OCI-M2 (cell line): ENCODE results near the gene TMEM80.
"Not testable (repeated sequence)": the region's sequence is repeated elsewhere in the genome, so short reads cannot be mapped to it uniquely, and the experiment has no call there.

ENCODE experiments used
- DNase-seq: peaks from one replicate; lab custom pipeline; 2025; ENCODE audit not compliant: unreplicated experiment; lab: John Stamatoyannopoulos, UW

Gene TMEM80

GRCh38 chr11:695538-696248 is at the start of gene TMEM80:
Gene TMEM80, plus strand, starts transcription at chr11:695816. Its CDS starts 12 bp downstream, at chr11:695828.
- DNase-seq, result peak; percentile 81

GRCh38 chr11:646214-646613 is 49.4 kb upstream of the TMEM80 start:
- no peak for DNase-seq

GRCh38 chr11:647672-648158 is 47.9 kb upstream of the TMEM80 start:
- not testable (repeated sequence) for DNase-seq

- no peak for DNase-seq
Measured at GRCh38 chr11:650482-650881, 45.1 kb upstream of the TMEM80 start.

GRCh38 chr11:653136-653535 is 42.5 kb upstream of the TMEM80 start:
- DNase-seq, result not testable (repeated sequence)

- no peak for DNase-seq
Measured at GRCh38 chr11:653837-654236, 41.8 kb upstream of the TMEM80 start.

GRCh38 chr11:654444-654843 is 41.2 kb upstream of the TMEM80 start:
- not testable (repeated sequence) for DNase-seq

GRCh38 chr11:655036-655726 is 40.4 kb upstream of the TMEM80 start:
- no peak for DNase-seq

GRCh38 chr11:656426-656825 is 39.2 kb upstream of the TMEM80 start:
- DNase-seq, result no peak

- DNase-seq, result no peak
Measured at GRCh38 chr11:656866-657265, 38.8 kb upstream of the TMEM80 start.

- DNase-seq, result no peak
Measured at GRCh38 chr11:657691-658126, 37.9 kb upstream of the TMEM80 start.

- DNase-seq, result no peak
Measured at GRCh38 chr11:659532-660085, 36.0 kb upstream of the TMEM80 start.

- no peak for DNase-seq
Measured at GRCh38 chr11:660281-660680, 35.3 kb upstream of the TMEM80 start.

GRCh38 chr11:660681-661444 is 34.8 kb upstream of the TMEM80 start:
- DNase-seq, result no peak

GRCh38 chr11:662689-663274 is 32.8 kb upstream of the TMEM80 start:
- no peak for DNase-seq

- DNase-seq, result no peak
Measured at GRCh38 chr11:665062-665703, 30.4 kb upstream of the TMEM80 start.

- DNase-seq, result no peak
Measured at GRCh38 chr11:665704-666281, 29.8 kb upstream of the TMEM80 start.

- DNase-seq, result no peak
Measured at GRCh38 chr11:673866-674265, 21.8 kb upstream of the TMEM80 start.

- DNase-seq, result no peak
Measured at GRCh38 chr11:674406-674805, 21.2 kb upstream of the TMEM80 start.

- DNase-seq, result no peak
Measured at GRCh38 chr11:678297-678696, 17.3 kb upstream of the TMEM80 start.
